NCI-H526 (cell line): ENCODE data around the gene HOXC6.

Experiments
- DNase-seq, 2 experiments: peaks; one replicate each; lab custom pipeline; 2025; lab: John Stamatoyannopoulos, UW

HOXC6 gene

DNA sequence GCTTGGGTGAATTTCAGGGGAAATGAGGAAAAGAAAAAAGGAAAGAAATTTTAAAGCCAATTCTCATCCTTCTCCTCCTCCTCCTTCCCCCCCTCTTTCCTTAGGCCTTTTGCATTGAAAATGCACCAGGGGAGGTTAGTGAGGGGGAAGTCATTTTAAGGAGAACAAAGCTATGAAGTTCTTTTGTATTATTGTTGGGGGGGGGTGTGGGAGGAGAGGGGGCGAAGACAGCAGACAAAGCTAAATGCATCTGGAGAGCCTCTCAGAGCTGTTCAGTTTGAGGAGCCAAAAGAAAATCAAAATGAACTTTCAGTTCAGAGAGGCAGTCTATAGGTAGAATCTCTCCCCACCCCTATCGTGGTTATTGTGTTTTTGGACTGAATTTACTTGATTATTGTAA lies 27.3 kb downstream of the HOXC6 start:
- DNase-seq = no peak

DNA sequence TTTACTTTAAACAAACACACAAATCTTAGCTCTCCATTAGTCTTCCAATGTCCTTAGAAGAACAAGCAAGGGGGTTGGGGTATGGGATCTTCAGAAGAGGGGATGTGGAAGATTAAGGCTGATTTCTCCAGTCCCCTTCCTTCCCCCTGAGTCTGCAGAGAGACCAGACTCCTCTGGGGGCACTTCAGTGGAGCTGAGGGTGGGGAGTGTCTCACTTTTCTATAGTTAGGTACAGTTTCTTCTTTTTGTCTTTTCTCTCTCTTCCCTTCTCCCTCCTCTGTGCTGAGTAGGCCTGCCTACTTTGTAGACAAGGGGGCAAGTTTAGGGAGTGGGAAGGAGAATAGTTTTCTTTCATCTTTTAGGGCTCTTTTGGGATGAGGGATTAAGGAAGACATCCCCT lies 27.9 kb downstream of the HOXC6 start:
- no peak for DNase-seq

DNA sequence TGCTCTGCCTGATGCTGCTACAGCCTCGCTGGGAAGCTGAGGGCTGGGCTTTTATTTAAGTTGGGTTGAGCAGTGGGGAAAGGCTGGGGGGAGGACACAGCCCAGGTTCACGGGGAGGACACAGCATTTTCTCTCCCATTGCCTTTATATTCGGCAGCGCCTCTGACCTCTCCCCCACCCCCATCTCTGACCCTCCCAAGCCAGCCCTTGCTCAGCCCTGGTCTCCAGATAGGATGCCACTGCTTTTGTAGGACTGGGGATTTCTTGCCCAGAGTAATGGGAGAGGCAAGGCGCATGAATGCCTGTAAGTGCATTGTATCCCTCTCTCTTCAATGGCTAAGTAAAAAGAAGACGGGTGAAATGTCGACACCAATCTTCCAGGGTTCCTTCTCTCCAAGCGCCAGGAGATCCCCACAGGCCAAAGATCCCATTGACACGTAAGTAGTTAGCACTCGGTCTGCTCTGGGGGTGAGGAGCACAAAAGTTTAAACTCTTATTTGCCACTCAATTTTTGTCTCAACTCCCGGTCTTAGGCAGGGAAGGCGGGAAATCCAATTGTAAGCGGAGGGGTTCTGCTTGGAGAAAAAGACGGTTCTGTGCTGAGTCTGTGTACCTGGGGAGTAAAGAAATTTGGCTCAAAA lies 30.0 kb downstream of the HOXC6 start:
- no peak for DNase-seq

DNA sequence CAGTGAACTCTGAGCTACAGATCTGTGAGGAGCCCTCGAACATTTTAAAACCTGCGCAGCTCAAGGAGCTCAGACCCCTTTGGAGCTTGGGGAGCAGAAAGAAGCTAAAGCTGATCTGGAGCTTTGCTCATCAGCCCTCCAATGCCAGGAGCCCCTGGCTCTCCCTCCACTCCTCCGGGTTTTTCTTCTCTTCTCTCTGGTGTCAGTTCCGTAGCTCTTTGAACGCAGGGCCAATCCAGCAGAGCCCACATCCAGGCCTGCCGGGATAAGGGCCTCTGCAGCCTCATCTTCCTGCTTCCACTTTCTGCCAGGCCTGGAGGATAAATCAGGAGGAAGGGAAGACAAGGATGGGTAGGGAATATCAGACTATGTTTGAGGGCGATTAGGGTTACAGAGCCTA lies 31.4 kb downstream of the HOXC6 start:
- DNase-seq = no peak

DNA sequence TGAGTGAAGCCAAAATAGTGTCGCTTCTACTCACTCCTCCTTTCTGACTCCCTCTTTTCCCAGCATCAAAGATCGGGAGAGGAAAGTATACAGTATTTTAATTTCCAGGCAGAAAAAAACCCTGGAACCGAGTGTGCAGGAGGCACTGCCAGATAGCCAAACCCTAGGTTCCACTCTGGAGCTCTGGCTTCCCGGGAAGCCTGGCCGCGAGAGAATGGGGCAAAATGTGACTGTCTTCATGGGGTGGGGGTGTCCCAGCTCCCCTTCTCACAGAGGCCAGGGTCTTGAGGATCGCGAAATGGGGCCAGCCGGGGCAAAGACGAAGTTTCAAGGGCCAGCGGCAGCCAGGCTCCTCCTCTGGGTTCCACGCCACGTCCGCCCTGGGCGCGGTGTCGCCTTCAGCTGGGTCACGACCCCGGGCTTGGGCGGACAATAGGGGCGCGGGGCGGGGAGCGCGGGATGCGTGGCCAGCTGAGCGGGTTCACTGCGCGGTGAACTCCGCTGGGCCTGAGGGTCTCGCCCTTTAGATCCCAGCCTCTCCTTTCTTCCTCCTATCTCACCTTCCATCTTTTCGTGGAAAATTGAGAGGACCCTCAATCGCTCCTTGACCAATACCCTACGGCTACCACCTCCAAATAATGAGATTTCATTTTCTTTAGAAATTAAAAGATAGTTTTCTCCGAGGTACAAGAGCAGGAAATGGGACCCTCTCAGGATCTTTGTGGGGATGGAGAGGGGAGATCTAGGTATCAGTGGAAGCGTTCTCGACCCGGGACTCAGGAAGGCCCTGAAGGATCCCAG lies 32.1 kb downstream of the HOXC6 start:
- no peak for DNase-seq

DNA sequence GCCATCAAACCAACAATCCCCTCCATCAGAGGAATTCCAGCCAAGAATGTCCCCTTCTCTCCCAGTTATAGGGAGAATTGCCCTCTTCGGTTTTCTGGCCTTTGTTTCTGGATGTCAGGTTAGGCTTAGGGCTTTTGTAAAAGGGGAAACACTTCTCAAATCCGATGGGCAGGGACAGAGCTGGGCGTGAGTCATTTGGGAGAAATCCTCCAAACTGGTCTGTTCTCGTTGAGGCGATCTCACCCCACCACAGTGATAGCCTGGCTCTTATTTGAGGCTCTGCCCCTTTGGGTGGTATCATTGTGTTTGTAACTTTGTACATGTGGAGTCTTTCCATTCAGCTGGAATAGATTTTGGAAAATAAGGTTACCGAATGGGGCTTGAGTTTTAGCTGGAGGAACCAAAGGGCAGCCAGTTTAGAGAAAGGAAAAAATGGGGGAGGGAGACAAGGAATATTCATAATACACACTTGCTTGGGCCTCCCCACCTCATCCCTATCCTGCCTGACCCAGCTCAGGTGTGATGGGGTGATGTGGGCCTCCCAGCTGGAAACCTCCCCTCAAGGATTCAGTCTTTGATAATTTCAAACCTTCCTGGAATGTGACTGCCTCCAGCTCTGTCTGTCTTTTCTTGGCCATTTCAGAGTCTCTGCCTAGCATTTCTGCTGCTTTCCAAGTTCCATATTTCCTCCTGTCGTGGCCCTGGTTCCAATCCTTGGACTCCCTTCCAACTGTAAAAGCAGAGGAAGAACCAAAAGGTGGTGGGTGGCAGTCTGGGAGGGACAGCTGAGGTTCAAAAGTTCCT lies 32.9 kb downstream of the HOXC6 start:
- DNase-seq = no peak

DNA sequence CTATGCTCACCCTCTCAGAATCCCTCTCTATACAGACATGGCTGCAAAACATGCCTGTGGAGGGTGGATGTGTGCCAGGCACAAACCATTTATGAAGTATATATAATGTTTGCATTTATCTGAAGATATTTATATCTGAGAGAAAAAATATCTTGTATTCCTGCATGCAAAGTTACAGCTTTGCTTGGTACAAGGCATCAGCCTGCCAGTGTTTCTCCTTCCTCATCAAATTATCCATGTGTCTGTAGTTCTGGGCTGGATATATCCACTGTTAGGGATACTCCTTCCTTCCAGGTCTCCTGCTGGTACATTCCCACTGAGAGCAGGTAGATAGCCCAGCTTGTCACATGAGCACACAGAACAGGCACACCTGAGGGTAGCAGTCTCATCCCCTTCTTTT lies 37.4 kb downstream of the HOXC6 start:
- DNase-seq = no peak

DNA sequence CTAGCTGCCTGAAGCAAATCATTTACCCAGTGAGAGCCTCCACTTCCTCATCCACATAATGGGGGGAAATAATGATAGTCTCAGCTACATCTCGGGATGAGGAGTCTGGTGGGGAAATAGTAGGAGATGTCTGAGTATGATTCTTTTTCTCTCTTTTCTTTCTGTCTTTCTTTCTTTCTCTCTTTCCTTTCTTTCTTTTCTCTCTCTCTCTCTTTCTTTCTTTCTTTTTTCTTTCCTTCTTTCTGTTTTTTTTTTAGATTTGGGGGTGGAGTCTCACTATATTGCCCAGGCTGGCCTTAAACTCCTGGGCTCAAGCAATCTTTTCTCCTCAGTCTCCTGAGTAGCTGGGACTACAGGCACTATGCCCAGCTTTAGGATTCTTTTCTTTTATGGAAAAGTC lies 38.2 kb downstream of the HOXC6 start:
- no peak for DNase-seq

DNA sequence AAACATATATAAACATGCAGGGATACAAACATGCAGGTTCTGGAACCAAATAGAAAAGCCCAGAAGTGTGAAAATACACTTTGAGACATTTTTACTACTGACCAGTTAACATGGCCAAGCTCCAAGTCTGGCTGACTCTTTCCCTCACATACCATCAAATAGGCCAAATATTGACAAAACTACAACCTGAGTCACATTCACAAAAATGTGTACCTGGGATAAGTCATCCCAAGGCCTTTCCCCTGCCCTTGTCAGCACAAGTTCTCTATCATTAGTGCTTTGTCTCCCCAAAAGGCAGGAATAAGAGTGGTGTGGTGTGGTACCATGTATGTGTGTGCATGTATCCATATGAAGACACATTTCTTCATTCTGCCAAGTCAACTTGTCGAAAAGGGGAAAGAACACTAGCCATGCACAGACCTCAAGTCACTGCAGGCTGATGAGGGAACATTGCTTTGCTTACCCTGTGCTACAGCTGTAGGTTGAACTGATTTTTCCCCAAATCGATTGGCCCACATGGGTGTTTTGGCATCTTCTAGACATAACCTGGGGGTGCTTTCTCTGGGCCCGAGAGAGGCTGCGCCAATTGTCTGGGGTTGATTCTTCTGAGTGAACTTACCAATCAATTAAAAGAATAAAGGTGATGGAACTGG lies 40.3 kb downstream of the HOXC6 start:
- DNase-seq = no peak

DNA sequence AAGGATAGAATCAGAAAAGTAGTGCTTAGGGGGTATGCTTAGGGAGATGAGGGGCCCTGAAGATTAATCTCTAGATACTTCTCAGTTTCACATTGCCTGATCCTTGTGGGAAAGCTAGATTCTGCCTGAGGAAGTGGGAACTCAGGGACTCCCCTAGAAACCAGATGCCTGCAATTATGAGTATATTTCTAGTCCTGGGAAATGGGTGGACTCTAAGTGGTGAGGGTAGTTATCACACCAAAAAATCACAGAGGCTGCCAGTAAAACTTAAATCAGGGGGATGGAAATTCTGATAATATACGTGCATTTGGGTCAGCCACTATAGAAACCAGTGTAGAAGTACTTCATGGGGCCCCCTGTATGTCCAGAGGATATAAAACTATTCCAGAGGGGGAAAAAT lies 43.7 kb downstream of the HOXC6 start:
- no peak for DNase-seq

DNA sequence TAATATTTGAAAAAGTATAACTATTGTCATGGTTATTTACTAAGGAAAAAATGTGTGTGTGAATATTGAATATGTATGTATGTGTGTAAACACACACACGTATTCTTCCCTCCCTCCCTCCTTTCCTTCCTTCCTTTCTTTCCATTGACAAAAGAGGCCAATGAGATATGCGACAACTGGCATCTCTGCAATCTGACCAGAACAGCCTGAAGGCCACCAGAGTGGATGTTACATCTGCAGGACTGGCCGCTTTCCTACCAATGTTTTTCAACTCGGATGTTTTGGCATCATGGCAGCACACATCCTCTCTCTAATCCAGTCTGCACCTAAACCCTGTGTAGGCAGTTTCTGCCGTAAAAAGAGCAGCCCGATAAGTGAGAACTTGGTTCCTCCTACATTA lies 46.1 kb downstream of the HOXC6 start:
- DNase-seq = no peak

DNA sequence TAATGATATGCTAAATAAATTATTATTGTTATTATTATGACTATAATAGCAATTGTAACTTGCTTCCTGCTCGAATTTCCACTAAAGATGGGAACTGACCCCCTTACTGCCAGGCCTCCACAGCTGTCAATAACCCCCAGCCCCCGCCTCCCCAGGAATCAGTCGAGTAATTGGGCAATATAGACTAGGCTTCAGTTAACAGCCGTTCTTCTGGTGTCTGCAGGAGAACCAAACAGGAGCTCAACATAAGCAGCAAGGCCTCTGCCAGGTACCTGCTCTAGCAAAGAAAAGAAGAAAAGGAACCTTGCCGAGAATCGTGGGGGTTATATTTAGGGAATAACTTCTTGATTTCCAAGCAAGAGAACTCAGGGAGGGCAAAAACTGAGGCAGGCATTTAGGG lies 47.2 kb downstream of the HOXC6 start:
- peak in 1 of 2 experiments; percentile 86 for DNase-seq

DNA sequence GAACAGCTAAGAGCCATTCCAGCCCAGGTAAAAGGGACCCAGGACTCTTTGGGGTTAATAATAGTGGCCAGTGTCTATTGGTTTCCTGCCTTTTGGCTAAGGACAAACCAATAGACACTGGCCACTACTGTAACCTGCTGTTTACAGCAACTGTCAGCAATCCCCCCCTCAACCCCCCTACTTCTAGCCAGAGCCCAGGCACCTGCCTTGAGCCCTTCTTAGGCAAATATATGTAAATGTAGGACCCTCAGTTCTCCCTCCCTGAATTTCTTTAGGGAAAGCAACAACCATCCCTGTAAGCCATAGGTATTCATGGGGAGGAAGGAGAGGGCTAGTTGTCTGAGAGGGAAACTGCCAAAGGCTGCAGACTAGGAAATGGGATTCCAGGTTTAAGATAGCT lies 47.7 kb downstream of the HOXC6 start:
- DNase-seq = peak; percentile 97 to 98

DNA sequence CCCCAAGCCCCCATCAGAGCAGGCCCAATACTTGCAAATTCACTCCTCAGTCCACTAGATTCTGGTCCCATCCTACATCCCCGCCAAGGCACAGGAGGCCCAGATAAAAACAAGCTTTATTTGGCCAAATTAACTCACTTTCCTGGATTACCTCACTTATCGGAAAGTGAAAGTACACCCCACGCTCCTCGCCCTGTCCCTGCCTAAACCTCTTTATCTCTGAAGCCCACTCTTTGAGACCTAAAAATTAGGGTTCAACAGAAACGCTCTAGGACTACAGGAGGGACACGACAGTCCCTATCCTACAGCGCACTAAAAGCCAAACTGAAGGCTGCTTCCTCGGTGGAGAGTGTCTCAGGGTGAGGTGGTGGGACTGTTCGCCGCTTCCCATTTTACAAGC lies 49.6 kb downstream of the HOXC6 start:
- peak in 1 of 2 experiments; percentile 71 for DNase-seq

DNA sequence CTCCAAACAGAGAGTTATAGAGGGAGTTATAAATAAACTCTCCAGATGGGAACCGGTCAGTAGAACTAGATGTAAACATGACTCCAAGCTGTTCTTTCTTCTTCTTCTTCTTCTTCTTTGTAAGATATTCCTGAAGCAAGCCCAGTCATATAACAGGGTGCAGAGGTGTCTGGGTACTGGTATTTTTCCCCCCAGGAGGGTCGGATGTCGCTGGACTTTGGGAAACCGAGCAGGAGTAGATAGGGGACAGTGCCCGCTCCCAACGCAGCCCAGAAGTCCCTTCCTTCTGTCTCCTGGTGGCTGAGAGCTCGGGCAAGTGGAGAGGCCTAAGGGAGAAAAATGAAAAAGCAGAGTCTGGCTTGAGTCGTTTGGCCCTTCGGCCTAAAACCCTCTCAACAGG lies 50.9 kb downstream of the HOXC6 start:
- peak in 1 of 2 experiments; percentile 45 for DNase-seq
